Measurements from ENCODE around the gene NR0B2. TPM values are rescaled to one million over a fixed set of nuclear protein-coding genes. Genes with fewer than 3 reads are reported as not detected.
A peak's percentile ranks its signal among the peaks of the same experiment; 100 is the strongest.

Gene NR0B2
- total and polyA plus RNA-seq, 2 of the 13 experiments (the other 11 are each of a cell fraction or from before 2014, with no cell fraction given), result 72.5 to 133 TPM

GRCh38 chr1:26913754-26914619 is at the start of gene NR0B2 (continued):
- TF ChIP-seq ZBTB40 (IDR thresholded peaks at IDR 0.05) (no peak), ZBTB40 (CRISPR knock-in tag; IDR thresholded peaks at IDR 0.05) (peak; percentile 46; the same call in 1 of the 2 replicates), ZSCAN12 (CRISPR knock-in tag; IDR thresholded peaks at IDR 0.05) (peak; percentile 27; the same call in 1 of the 2 replicates), BCL6 (CRISPR knock-in tag; IDR thresholded peaks at IDR 0.05) (peak; percentile 94), EP300 (IDR thresholded peaks at IDR 0.05; ENCODE audit: low read depth in 2 of 2, low read length in 2 of 2) (peak; percentile 79 to 96), EP300 (CRISPR knock-in tag; IDR thresholded peaks at IDR 0.05; ENCODE audit: borderline replicate concordance) (peak; percentile 98), ZNF235 (CRISPR knock-in tag; IDR thresholded peaks at IDR 0.05; ENCODE audit: borderline replicate concordance) (peak; percentile 88; the same call in 1 of the 2 replicates), ZNF556 (CRISPR knock-in tag; IDR thresholded peaks at IDR 0.05; ENCODE audit: borderline replicate concordance) (peak; percentile 89), AHR (CRISPR knock-in tag; IDR thresholded peaks at IDR 0.05) (0 out of 2 replicates have a peak, but pooled peaks have one; percentile 37), NAIF1 (CRISPR knock-in tag; IDR thresholded peaks at IDR 0.05; ENCODE audit: borderline replicate concordance) (no peak), PLSCR1 (CRISPR knock-in tag; IDR thresholded peaks at IDR 0.05; ENCODE audit: borderline replicate concordance) (peak; percentile 80; the same call in 1 of the 2 replicates), ZKSCAN1 (IDR thresholded peaks at IDR 0.05; ENCODE audit: low read length) (no peak; the same call in 1 of the 2 replicates), GATAD1 (CRISPR knock-in tag; IDR thresholded peaks at IDR 0.05) (peak; percentile 72), SRSF4 (IDR thresholded peaks at IDR 0.05; ENCODE audit: low read depth, low read length, poor library complexity, severe bottlenecking) (no peak), PAX8 (CRISPR knock-in tag; IDR thresholded peaks at IDR 0.05; ENCODE audit: borderline replicate concordance) (peak; percentile 35; the same call in 1 of the 2 replicates), NR2F2 (IDR thresholded peaks at IDR 0.05; ENCODE audit: borderline replicate concordance, low read depth) (peak; percentile 91), KMT2B (CRISPR knock-in tag; IDR thresholded peaks at IDR 0.05) (peak; percentile 39; the same call in 1 of the 2 replicates)

Measured in HepG2 (cell line).